NB4 (cell line): ENCODE data around the gene ANKRD33B.
"Not testable (repeated sequence)": the region's sequence is repeated elsewhere in the genome, so short reads cannot be mapped to it uniquely, and the experiment has no call there.

Source experiments
- DNase-seq: peaks from one replicate; pipeline ENCODE4 v3.0.0; 2010; ENCODE audit warnings: low read depth
- H3K4me3 ChIP-seq: one replicate; pipeline ENCODE4 v1.5.1; 2011; ENCODE audit warnings: mild to moderate bottlenecking, low read depth, low read length, moderate library complexity
- CTCF ChIP-seq: IDR thresholded peaks from one replicate; pipeline ENCODE4 v1.5.1; 2012; ENCODE audit warnings: low read depth, low read length
- MAX ChIP-seq: IDR thresholded peaks from 2 replicates; pipeline ENCODE4 v1.6.1; 2011; ENCODE audit warnings: low read depth, low read length
- MYC ChIP-seq: IDR thresholded peaks from 2 replicates; pipeline ENCODE4 v1.6.1; 2011; ENCODE audit warnings: low read depth, low read length
- POLR2A ChIP-seq: IDR thresholded peaks from 2 replicates; pipeline ENCODE4 v1.6.1; 2011; ENCODE audit warnings: mild to moderate bottlenecking; ENCODE audit not compliant: insufficient read length; ENCODE audit errors: extremely low read depth

Gene ANKRD33B

GRCh38 chr5:10660720-10661387, 97.0 kb downstream of the ANKRD33B start:
- TF ChIP-seq CTCF = no peak
- no peak for TF ChIP-seq MYC
- no peak for TF ChIP-seq MAX
- no peak for TF ChIP-seq POLR2A
- H3K4me3 ChIP-seq = no peak overlapping the region
- no peak for DNase-seq

GRCh38 chr5:10661401-10661800, 97.5 kb downstream of the ANKRD33B start:
- TF ChIP-seq MAX (no peak), MYC (no peak), CTCF (no peak), POLR2A (no peak)
- no peak for DNase-seq

GRCh38 chr5:10662083-10662482, 98.2 kb downstream of the ANKRD33B start:
- H3K4me3 ChIP-seq = no peak overlapping the region
- DNase-seq = no peak
- TF ChIP-seq CTCF (no peak), POLR2A (no peak), MYC (no peak)

More at GRCh38 chr5:10661401-10661800, 97.5 kb downstream of the ANKRD33B start:
- H3K4me3 ChIP-seq = no peak overlapping the region

- no peak for DNase-seq
- no peak overlapping the region for H3K4me3 ChIP-seq
- TF ChIP-seq MAX (no peak), CTCF (no peak), POLR2A (no peak), MYC (no peak)
Observed at GRCh38 chr5:10662661-10663488, 99.0 kb downstream of the ANKRD33B start.

- no peak for TF ChIP-seq CTCF
- TF ChIP-seq MAX = no peak
- TF ChIP-seq MYC = no peak
- DNase-seq = no peak
- H3K4me3 ChIP-seq = no peak overlapping the region
Observed at GRCh38 chr5:10663489-10664179, 99.8 kb downstream of the ANKRD33B start.

- H3K4me3 ChIP-seq = not testable (repeated sequence)
- peak; percentile 38 for DNase-seq
Observed at GRCh38 chr5:10664180-10664769, 100.4 kb downstream of the ANKRD33B start.
